Neural crest cell (in vitro differentiated cells): Measurements from ENCODE around the gene SLC22A31. TPM values are rescaled to one million over a fixed set of nuclear protein-coding genes. Genes with fewer than 3 reads are reported as not detected.

Experiments
- DNase-seq: peaks from one replicate; pipeline ENCODE4 v3.0.0; 2021; ENCODE audit warnings: low read depth, mixed read lengths, low spot score
- H3K27ac Mint-ChIP-seq: one replicate; pipeline ENCODE4 v1.8.0; 2021; ENCODE audit warnings: mild to moderate bottlenecking, mixed read lengths; ENCODE audit not compliant: unreplicated experiment
- H3K27me3 Mint-ChIP-seq: 2 replicates; pipeline ENCODE4 v1.8.0; 2021; ENCODE audit warnings: low read depth, mild to moderate bottlenecking, mixed read lengths
- H3K36me3 Mint-ChIP-seq: 2 replicates; pipeline ENCODE4 v1.8.0; 2021; ENCODE audit warnings: low read depth, mild to moderate bottlenecking, mixed read lengths
- H3K4me1 Mint-ChIP-seq: 2 replicates; pipeline ENCODE4 v1.8.0; 2021; ENCODE audit warnings: mixed read lengths
- H3K4me3 Mint-ChIP-seq: one replicate; pipeline ENCODE4 v1.8.0; 2021; ENCODE audit warnings: mild to moderate bottlenecking, mixed read lengths
- H3K9me3 Mint-ChIP-seq: 2 replicates; pipeline ENCODE4 v1.8.0; 2021; ENCODE audit warnings: mixed read lengths
- CTCF ChIP-seq: fragments of 200-600 bp; sonication (generic); conservative IDR thresholded peaks from 2 replicates; pipeline ENCODE4 v1.5.0; 2021; ENCODE audit warnings: antibody characterized with exemption, mild to moderate bottlenecking
- total RNA-seq: library from RNA; stranded (reverse); gene quantifications from 2 replicates; pipeline ENCODE4 v1.2.1, GENCODE V29; 2021

Gene SLC22A31
- total RNA-seq, 1 donor from 2014 or later = 1.4 TPM

GRCh38 chr16:89152831-89153700 lies 47.3 kb downstream of the SLC22A31 start:
- Mint-ChIP-seq H3K4me1 (peaks cover 9% of the 10 kb centered on the region), H3K27ac (no peak overlapping the region), H3K27me3 (no peaks in the 10 kb centered on the region), H3K36me3 (peaks cover 22% of the 10 kb centered on the region), H3K9me3 (peaks cover 8% of the 10 kb centered on the region), H3K4me3 (no peak overlapping the region)
- DNase-seq = no peak
- TF ChIP-seq CTCF = no peak

- H3K27ac Mint-ChIP-seq = no peak overlapping the region
- no peak overlapping the region for H3K4me3 Mint-ChIP-seq
- TF ChIP-seq CTCF = no peak
- peaks cover 12% of the 10 kb centered on the region for H3K9me3 Mint-ChIP-seq
- no peaks in the 10 kb centered on the region for H3K27me3 Mint-ChIP-seq
- no peak for DNase-seq
- H3K36me3 Mint-ChIP-seq = peaks cover 29% of the 10 kb centered on the region
- peaks cover 9% of the 10 kb centered on the region for H3K4me1 Mint-ChIP-seq
Measured at GRCh38 chr16:89150981-89151380, 49.4 kb downstream of the SLC22A31 start.

- Mint-ChIP-seq H3K4me3 (no peak overlapping the region), H3K4me1 (peaks cover 2% of the 10 kb centered on the region), H3K36me3 (peaks cover 30% of the 10 kb centered on the region), H3K27ac (no peak overlapping the region), H3K27me3 (no peaks in the 10 kb centered on the region), H3K9me3 (peaks cover 12% of the 10 kb centered on the region)
- DNase-seq = no peak
- no peak for TF ChIP-seq CTCF
Measured at GRCh38 chr16:89150090-89150835, 50.1 kb downstream of the SLC22A31 start.

- no peaks in the 10 kb centered on the region for H3K4me1 Mint-ChIP-seq
- DNase-seq = no peak
- H3K36me3 Mint-ChIP-seq = peaks cover 30% of the 10 kb centered on the region
Measured at GRCh38 chr16:89149386-89149785, 51.0 kb downstream of the SLC22A31 start.

More at GRCh38 chr16:89149386-89149785, 51.0 kb downstream of the SLC22A31 start:
- no peak for TF ChIP-seq CTCF
- H3K27me3 Mint-ChIP-seq = no peaks in the 10 kb centered on the region
- peaks cover 12% of the 10 kb centered on the region for H3K9me3 Mint-ChIP-seq
- H3K4me3 Mint-ChIP-seq = peak overlapping the region; percentile 9
- H3K27ac Mint-ChIP-seq = no peak overlapping the region
